ENCODE results near the gene MYLK. TPM values are rescaled to one million over a fixed set of nuclear protein-coding genes. Genes with fewer than 3 reads are reported as not detected.
A peak's percentile ranks its signal among the peaks of the same experiment; 100 is the strongest.

The MYLK gene
- total and polyA plus RNA-seq, 2 of the 4 experiments (the other 2 are of a cell fraction), result 299 to 484 TPM

GRCh38 chr3:123683505-123684154, 200.5 kb downstream of the MYLK start:
- in situ Hi-C loops (cut with MboI; ENCODE audit: low sequenced_read_pairs), result no loop called here
- POLR2A ChIA-PET (ENCODE audit: unreplicated experiment), result no interaction called here
- Histone ChIP-seq H2AK5ac (ENCODE audit: low read depth, low read length) (no peak overlapping the region), H3K14ac (replicated peaks; ENCODE audit: low read depth, low read length) (no peak overlapping the region), H3K9me1 (ENCODE audit: insufficient read depth, low read length) (peaks cover 14% of the 10 kb centered on the region), H3K36me3 (ENCODE audit: control insufficient read depth, insufficient read depth, low read length) (peaks cover 74% of the 10 kb centered on the region), H2BK20ac (ENCODE audit: low read depth, low read length) (no peak overlapping the region), H3K56ac (ENCODE audit: extremely low read depth, insufficient read depth, low read length) (no peak overlapping the region), H4K8ac (ENCODE audit: low read depth in 2 of 2, low read length in 2 of 2) (no peak overlapping the region), H3K9ac (ENCODE audit: low read depth, low read length) (no peak overlapping the region), H2BK15ac (ENCODE audit: low read depth, low read length) (no peak overlapping the region), H3K4me2 (ENCODE audit: low read depth, low read length) (no peak overlapping the region), H3K4me3 (ENCODE audit: insufficient read depth, low read depth, low read length) (no peak overlapping the region), H3K4ac (ENCODE audit: low read depth, low read length) (no peak overlapping the region), H3K9me3 (ENCODE audit: control insufficient read depth, insufficient read depth, low read length) (no peaks in the 10 kb centered on the region), H2BK120ac (ENCODE audit: low read depth, low read length) (no peak overlapping the region), H4K91ac (ENCODE audit: insufficient read depth, low read depth, low read length) (0 out of 2 replicates have a peak overlapping the region, but pooled peaks have one; percentile 29), H2BK5ac (ENCODE audit: low read depth, low read length, poor library complexity, severe bottlenecking) (no peak overlapping the region), H2AK9ac (replicated peaks; ENCODE audit: low read depth, low read length, poor library complexity) (peak overlapping the region; percentile 25), H3K4me1 (ENCODE audit: control insufficient read depth, insufficient read depth, low read length) (peaks cover 15% of the 10 kb centered on the region), H4K20me1 (ENCODE audit: insufficient read depth, low read length) (peaks cover under 1% of the 10 kb centered on the region; the same call in 1 of the 2 replicates), H3K23ac (ENCODE audit: low read depth, low read length) (no peak overlapping the region), H3K18ac (ENCODE audit: low read depth, low read length) (no peak overlapping the region), H3K27ac (ENCODE audit: insufficient read depth, low read length) (no peak overlapping the region), H2AFZ (replicated peaks; ENCODE audit: low read length, poor library complexity) (no peak overlapping the region), H3K27me3 (ENCODE audit: control insufficient read depth, insufficient read depth, low read length) (no peaks in the 10 kb centered on the region), H4K5ac (ENCODE audit: low read depth, low read length) (no peak overlapping the region), H3K79me1 (ENCODE audit: low read depth in 1 of 2, low read length in 2 of 2) (peaks cover 2 to 43% of the 10 kb centered on the region in 2 experiments; a peak in 2 of 4 replicates)
- intact Hi-C loops (cut with micrococcal nuclease), result no loop called here
- TF ChIP-seq MXI1 (IDR thresholded peaks at IDR 0.05; ENCODE audit: borderline replicate concordance, low read depth, low read length) (no peak), CTCF (conservative IDR thresholded peaks at IDR 0.05; ENCODE audit: low read depth, low read length) (no peak), CHD1 (IDR thresholded peaks at IDR 0.05; ENCODE audit: low read depth, low read length) (no peak), NFE2L2 (IDR thresholded peaks at IDR 0.05; ENCODE audit: low read depth, low read length) (no peak), BHLHE40 (IDR thresholded peaks at IDR 0.05; ENCODE audit: low read depth, low read length) (no peak), MAFK (IDR thresholded peaks at IDR 0.05; ENCODE audit: low read depth, low read length) (no peak), MAZ (IDR thresholded peaks at IDR 0.05; ENCODE audit: borderline replicate concordance, low read depth, low read length) (no peak), FOS (IDR thresholded peaks at IDR 0.05; ENCODE audit: low read depth, low read length) (no peak), RFX5 (IDR thresholded peaks at IDR 0.05; ENCODE audit: low read depth, low read length) (no peak), RCOR1 (IDR thresholded peaks at IDR 0.05; ENCODE audit: insufficient replicate concordance, low read length) (no peak), CEBPB (IDR thresholded peaks at IDR 0.05; ENCODE audit: low read depth, low read length) (no peak), USF2 (IDR thresholded peaks at IDR 0.05; ENCODE audit: low read depth, low read length) (no peak), RAD21 (IDR thresholded peaks at IDR 0.05; ENCODE audit: low read length) (no peak), SMC3 (IDR thresholded peaks at IDR 0.05; ENCODE audit: low read depth, low read length) (no peak)
- CTCF ChIA-PET, result no interaction called here
- DNase-seq, result no peak
- no peak for ATAC-seq (ENCODE audit: low read depth)
- dilution Hi-C loops (cut with HindIII; ENCODE audit: low sequenced_read_pairs, unreplicated experiment), result no loop called here
- BruUV-seq (replicated peaks), result no TSS peak
- 100% methylated on average over 2 of the region's 10 CpGs; no CpG with 5 or more reads in 1 of the 2 experiments for WGBS, 2 experiments (ENCODE audit: extremely low coverage in 2 of 2, insufficient read length in 1 of 2)

Measured in IMR-90 (cell line).